T-cell (primary cell): ENCODE measurements around the gene SNRPB. TPM values are rescaled to one million over a fixed set of nuclear protein-coding genes. Genes with fewer than 3 reads are reported as not detected.

Experiments used
- ATAC-seq, 4 experiments: fragments of 200-7000 bp in 3 of 4; fragments of 150-1000 bp in 1 of 4; cut with Tn5 transposase; replicated peaks in 1 of 4; 1 replicate in 3 of 4; 2 replicates in 1 of 4; pipeline ENCODE4 v1.10.0; 2021; ENCODE audit warnings: moderate library complexity in 3 of 4, mild to moderate bottlenecking in 2 of 4, moderate number of reproducible peaks in 1 of 4
- CTCF ChIA-PET, 2 donors: fragments of 300-600 bp; sonication (Branson Sonifier 250); formaldehyde crosslinking; loops; one replicate each; lab custom pipeline; 2022; ENCODE audit warnings: antibody characterized with exemption in 2 of 2; lab: Charles Lee
- POLR2A ChIA-PET, 2 donors: fragments of 300-600 bp; sonication (Branson Sonifier 250); formaldehyde crosslinking; loops; one replicate each; lab custom pipeline; 2022; ENCODE audit warnings: antibody characterized with exemption in 2 of 2; lab: Charles Lee
- DNase-seq, 35 experiments: peaks; one replicate each; pipeline versions ENCODE4 v3.0.0 to v3.0.0-alpha.2; 2013 to 2023
- H3K27ac ChIP-seq: one replicate; pipeline ENCODE4 v1.5.1; 2013; ENCODE audit warnings: low read length
- H3K27me3 ChIP-seq, 2 experiments: replicated peaks in 1 of 2; 1 replicate in 1 of 2; 2 replicates in 1 of 2; pipeline versions ENCODE4 v1.6.1 to v1.7.0; 2013; ENCODE audit warnings: low read length in 1 of 2, mixed read lengths in 1 of 2; ENCODE audit not compliant: control insufficient read depth in 2 of 2, insufficient read depth in 2 of 2; ENCODE audit errors: extremely low read depth in 1 of 2
- H3K36me3 ChIP-seq, 2 donors: 1 replicate in 1 of 2; 2 replicates in 1 of 2; pipeline versions ENCODE4 v1.6.1 to v1.7.0; 2013; ENCODE audit warnings: low read length in 1 of 2; ENCODE audit not compliant: control insufficient read depth in 2 of 2, insufficient read depth in 1 of 2; ENCODE audit errors: extremely low read depth in 1 of 2
- H3K4me1 ChIP-seq, 2 experiments: 1 replicate in 1 of 2; 2 replicates in 1 of 2; pipeline versions ENCODE4 v1.6.1 to v1.7.0; 2013; ENCODE audit warnings: low read length in 2 of 2, mixed read lengths in 1 of 2; ENCODE audit not compliant: insufficient read depth in 2 of 2, control insufficient read depth in 1 of 2; ENCODE audit errors: extremely low read depth in 1 of 2
- H3K4me3 ChIP-seq, 2 donors: 1 replicate in 1 of 2; 2 replicates in 1 of 2; pipeline versions ENCODE4 v1.5.1 to v1.7.0; 2013; ENCODE audit warnings: mild to moderate bottlenecking in 2 of 2, low read length in 1 of 2, moderate library complexity in 1 of 2; ENCODE audit not compliant: control insufficient read depth in 1 of 2; ENCODE audit errors: extremely low read depth in 1 of 2
- H3K9me3 ChIP-seq: 2 replicates; pipeline ENCODE4 v1.7.0; 2013
- H3K27ac Mint-ChIP-seq, 2 donors: one replicate each; pipeline ENCODE4 v1.8.0; 2020 to 2021; ENCODE audit warnings: mild to moderate bottlenecking in 2 of 2, mixed read lengths in 2 of 2
- H3K27me3 Mint-ChIP-seq, 2 donors: one replicate each; pipeline ENCODE4 v1.8.0; 2021 to 2022; ENCODE audit warnings: mixed read lengths in 2 of 2
- H3K36me3 Mint-ChIP-seq: one replicate; pipeline ENCODE4 v1.8.0; 2021; ENCODE audit warnings: mixed read lengths
- H3K4me1 Mint-ChIP-seq, 3 donors: one replicate each; pipeline ENCODE4 v1.8.0; 2020 to 2022; ENCODE audit warnings: mixed read lengths in 3 of 3, mild to moderate bottlenecking in 1 of 3
- H3K4me3 Mint-ChIP-seq, 3 donors: one replicate each; pipeline ENCODE4 v1.8.0; 2020 to 2022; ENCODE audit warnings: mild to moderate bottlenecking in 3 of 3, mixed read lengths in 3 of 3, moderate library complexity in 3 of 3
- H3K9me3 Mint-ChIP-seq, 3 donors: one replicate each; pipeline ENCODE4 v1.8.0; 2020 to 2022; ENCODE audit warnings: mixed read lengths in 3 of 3
- WGBS: methylation state at CpG from one replicate; pipeline ENCODE4 v1.1.5; 2013; ENCODE audit warnings: missing lambda C conversion rate; ENCODE audit not compliant: insufficient coverage; 5-methylcytosine and 5-hydroxymethylcytosine counted together
- total RNA-seq, 35 experiments: library from RNA in 6 of 35; stranded (reverse) in 6 of 35; fragments of 120-200 nt in 1 of 35; gene quantifications; one replicate each; pipeline versions ENCODE4 v1.2.1 to v1.2.4 and lab custom pipeline; 2013 to 2026

SNRPB gene
- total RNA-seq, 5 donors from 2014 or later (not counting 1 experiment from before 2014, with no cell fraction given) = 120 to 139 (median 128) TPM

DNA sequence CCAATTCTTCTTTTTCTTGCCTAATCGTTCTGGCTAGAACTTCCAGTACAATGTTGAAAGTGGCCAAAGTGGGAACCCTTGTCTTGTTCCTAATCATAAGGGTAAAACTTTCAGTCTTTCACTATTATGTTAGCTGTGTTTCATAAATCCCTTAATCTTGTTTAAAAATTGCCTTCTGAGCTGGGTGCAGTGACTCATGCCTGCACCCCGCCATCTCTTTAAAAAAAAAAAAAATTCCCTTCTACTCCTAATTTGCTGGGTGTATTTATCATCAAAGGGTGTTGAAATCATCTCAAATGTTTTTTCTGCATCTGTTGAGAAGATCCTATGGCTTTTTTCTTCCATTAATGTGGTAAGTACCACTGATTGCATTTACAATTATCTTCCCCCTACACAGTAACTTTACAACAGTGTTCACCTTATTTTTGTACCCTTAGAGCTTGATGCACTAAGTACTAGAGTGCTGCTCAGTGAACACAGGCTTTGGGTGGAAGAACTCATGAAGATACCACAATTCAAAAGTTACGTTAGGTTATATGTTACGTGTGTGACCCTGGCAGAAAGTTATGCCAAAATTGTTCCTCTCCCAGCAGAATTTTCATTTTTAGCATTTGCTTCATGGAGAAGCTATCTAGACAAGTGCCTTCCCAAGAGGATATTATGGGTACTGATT, 9.7 kb downstream of the SNRPB start:
- Histone ChIP-seq H3K9me3 (no peaks in the 10 kb centered on the region), H3K27me3 (no peaks in the 10 kb centered on the region), H3K36me3 (peaks cover 16 to 72% of the 10 kb centered on the region in 2 donors), H3K4me3 (no peak overlapping the region), H3K4me1 (no peaks in the 10 kb centered on the region), H3K27ac (no peak overlapping the region)
- no peaks in the 10 kb centered on the region for H3K9me3 Mint-ChIP-seq
- no peak overlapping the region for H3K27ac Mint-ChIP-seq
- peaks cover 0 to 4% (median 2%) of the 10 kb centered on the region in 3 donors for H3K4me1 Mint-ChIP-seq
- no peak overlapping the region for H3K4me3 Mint-ChIP-seq
- ChIA-PET CTCF (no interaction called here), POLR2A (interaction anchor here (0.5 to 1.2 kb wide), 3 partner anchors 9 to 62 kb away, joined by 3 to 4 read pairs (median 3); partner anchors contain the start of gene SNRPB (in 1 of the 2))
- DNase-seq = no peak
- ATAC-seq = no peak
- 100% methylated on average over 1 of the region's 4 CpGs for WGBS
- H3K27me3 Mint-ChIP-seq = no peaks in the 10 kb centered on the region
- peaks cover 65% of the 10 kb centered on the region for H3K36me3 Mint-ChIP-seq

DNA sequence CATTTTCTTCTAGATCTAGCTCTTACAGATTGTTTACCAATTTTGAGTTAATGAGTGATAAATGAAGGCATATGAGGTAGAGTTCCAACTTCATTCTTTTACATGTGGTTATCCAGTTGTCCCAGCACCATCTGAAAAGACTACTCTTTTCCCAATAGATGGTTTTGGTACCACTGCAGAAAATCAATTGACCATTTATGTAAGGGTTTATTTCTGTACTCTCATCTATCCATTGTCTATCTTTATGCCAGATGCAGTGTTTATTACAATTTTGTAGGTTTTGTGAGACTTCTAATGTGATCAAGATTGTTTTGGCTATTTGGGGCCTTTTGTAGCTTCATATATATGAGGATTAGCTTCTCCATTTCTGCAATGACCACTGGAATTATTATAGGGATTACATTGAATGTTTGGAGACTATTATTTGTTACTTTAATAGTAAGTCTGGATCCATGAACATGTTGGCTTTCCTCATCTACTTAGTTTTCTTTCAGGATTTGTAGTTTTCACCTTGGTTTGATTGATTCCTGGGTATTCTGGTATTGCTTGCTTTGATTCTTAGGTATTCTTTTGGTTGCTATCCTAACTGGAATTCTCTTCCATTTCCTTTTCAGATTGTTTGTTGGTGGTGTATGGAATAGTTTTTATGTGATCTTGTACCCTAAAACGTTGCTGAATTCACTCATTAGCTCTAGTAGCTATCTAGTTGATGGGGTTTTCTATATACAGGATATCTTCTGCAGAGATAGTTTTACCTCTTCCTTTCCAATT, 10.4 kb downstream of the SNRPB start:
- Histone ChIP-seq H3K27ac (no peak overlapping the region), H3K4me1 (no peaks in the 10 kb centered on the region), H3K4me3 (no peak overlapping the region), H3K36me3 (peaks cover 14 to 65% of the 10 kb centered on the region in 2 donors), H3K9me3 (no peaks in the 10 kb centered on the region), H3K27me3 (no peaks in the 10 kb centered on the region)
- no peak overlapping the region for H3K27ac Mint-ChIP-seq
- DNase-seq (no peak), ATAC-seq (no peak)
- H3K36me3 Mint-ChIP-seq = peaks cover 58% of the 10 kb centered on the region
- H3K27me3 Mint-ChIP-seq = no peaks in the 10 kb centered on the region
- no peak overlapping the region for H3K4me3 Mint-ChIP-seq
- no peaks in the 10 kb centered on the region for H3K9me3 Mint-ChIP-seq
- CTCF ChIA-PET = no interaction called here
- WGBS = no CpG with 5 or more reads among the region's 1 CpG
- H3K4me1 Mint-ChIP-seq = peaks cover 0 to 4% (median 0%) of the 10 kb centered on the region in 3 donors
- POLR2A ChIA-PET = interaction anchor here in 1 of 2 donors (0.5 to 1.2 kb wide), 2 partner anchors 11 to 62 kb away, joined by 3 to 4 read pairs; partner anchors contain the start of gene SNRPB

DNA sequence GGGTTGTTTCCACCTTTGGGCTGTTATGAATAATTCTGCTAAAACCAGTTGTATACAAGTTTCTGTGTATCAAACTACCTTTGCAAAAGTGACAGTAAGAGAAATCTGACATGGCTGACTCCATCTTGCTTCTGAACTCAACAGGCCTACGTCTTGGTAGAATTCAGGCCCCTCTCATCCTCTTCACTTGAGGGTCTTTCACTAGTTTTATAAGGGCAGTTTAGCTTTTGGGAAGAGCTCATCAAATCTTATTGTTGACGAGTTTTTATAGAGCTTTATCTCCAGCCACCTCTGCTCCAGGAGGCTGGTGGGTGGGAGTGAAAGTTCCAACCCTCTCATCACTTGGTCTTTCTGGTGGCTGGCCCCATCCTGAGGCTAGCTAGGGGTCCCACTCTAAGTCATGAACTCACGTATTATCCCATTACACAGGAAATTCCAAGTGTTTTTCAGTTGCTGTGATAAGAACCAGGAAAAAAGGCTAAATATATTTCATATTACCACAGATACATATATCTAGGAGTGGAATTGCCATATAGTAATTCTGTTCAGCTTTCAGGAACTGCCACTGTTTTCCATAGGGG, 11.6 kb downstream of the SNRPB start:
- DNase-seq = no peak
- peaks cover 14 to 54% of the 10 kb centered on the region in 2 donors for H3K36me3 ChIP-seq
- H3K4me1 ChIP-seq = no peaks in the 10 kb centered on the region
- no peaks in the 10 kb centered on the region for H3K9me3 ChIP-seq
- ChIA-PET POLR2A (interaction anchor here in 1 of 2 donors (0.6 to 1.1 kb wide), 2 partner anchors 12 to 34 kb away, joined by 3 read pairs; partner anchors contain the start of gene SNRPB), CTCF (no interaction called here)
- Mint-ChIP-seq H3K27ac (no peak overlapping the region), H3K27me3 (no peaks in the 10 kb centered on the region), H3K4me3 (no peak overlapping the region), H3K36me3 (peaks cover 51% of the 10 kb centered on the region), H3K4me1 (peaks cover 0 to 4% (median 0%) of the 10 kb centered on the region in 3 donors), H3K9me3 (no peaks in the 10 kb centered on the region)
- H3K27ac ChIP-seq = no peak overlapping the region
- no peak overlapping the region for H3K4me3 ChIP-seq
- WGBS = no CpG with 5 or more reads among the region's 3 CpGs
- no peak for ATAC-seq
- H3K27me3 ChIP-seq = no peaks in the 10 kb centered on the region

DNA sequence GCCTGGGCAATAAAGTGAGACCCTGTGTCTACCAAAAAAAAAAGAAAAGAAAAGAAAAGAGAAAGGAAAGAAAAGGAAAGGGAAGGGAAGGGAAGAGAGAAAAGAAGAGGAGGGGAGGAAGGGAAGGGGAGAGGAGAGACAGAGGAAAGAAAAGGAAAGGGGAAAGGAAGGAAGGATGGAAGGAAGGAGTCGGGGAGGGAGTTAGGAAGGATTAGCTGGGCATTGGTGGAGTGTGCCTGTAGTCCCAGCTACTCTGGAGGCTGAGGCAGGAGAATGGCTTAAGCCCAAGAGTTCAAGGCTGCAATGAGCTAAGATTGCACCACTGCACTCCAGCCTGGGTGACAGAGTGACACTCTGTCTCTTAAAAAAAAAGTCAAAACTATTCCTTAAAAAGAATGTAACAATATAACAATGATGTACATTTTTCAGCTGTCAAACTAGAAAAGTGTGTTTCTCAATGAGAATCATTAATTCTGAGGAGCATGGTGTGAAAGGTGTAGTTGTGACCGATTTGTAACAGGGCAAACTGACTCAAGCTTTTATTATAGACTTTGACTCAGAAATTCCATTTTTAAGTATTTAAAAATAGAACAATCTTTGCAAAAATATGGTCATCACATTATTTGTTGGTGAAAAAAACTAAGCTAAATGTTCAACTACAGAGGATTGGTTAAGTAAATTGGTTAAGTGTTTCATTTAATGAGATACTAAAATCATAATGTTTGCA, 14.7 kb downstream of the SNRPB start:
- Mint-ChIP-seq H3K36me3 (peaks cover 26% of the 10 kb centered on the region), H3K27me3 (no peaks in the 10 kb centered on the region), H3K4me3 (no peak overlapping the region), H3K4me1 (peaks cover 0 to 4% (median 0%) of the 10 kb centered on the region in 3 donors), H3K9me3 (no peaks in the 10 kb centered on the region), H3K27ac (peak overlapping the region in 1 of 2 donors; percentile 33)
- no peak for DNase-seq
- Histone ChIP-seq H3K27ac (no peak overlapping the region), H3K27me3 (no peaks in the 10 kb centered on the region), H3K4me1 (no peaks in the 10 kb centered on the region), H3K9me3 (no peaks in the 10 kb centered on the region), H3K4me3 (no peak overlapping the region), H3K36me3 (peaks cover 0 to 23% of the 10 kb centered on the region in 2 donors)
- ChIA-PET CTCF (interaction anchor here in 1 of 2 donors (0.7 to 1.9 kb wide), 7 partner anchors 10 to 428 kb away, joined by 3 to 7 read pairs (median 3); partner anchors contain the start of gene SNRPB), POLR2A (no interaction called here)
- no peak for ATAC-seq
- 80% methylated on average over 1 of the region's 2 CpGs for WGBS

DNA sequence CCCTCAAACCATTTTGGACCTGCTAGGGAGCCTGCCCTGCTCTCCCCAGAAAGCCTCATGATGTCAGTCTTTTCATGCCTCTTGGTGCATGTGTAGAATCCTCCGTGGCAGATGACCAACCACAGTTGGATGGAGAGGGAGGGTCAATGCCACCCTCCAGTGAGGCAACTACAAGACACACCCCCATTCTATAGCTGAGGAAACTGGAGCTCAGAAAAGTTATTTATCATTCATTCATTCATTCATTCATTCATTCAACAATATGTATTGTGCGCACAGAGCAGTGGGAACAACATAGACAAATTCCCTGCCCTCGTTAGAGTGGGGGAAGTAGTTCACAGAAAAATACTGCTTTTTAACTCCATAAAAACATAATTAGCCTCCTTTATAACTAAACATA, 16.8 kb downstream of the SNRPB start:
- DNase-seq (no peak), ATAC-seq (no peak)
- H3K27ac Mint-ChIP-seq = no peak overlapping the region
- no peak overlapping the region for H3K4me3 ChIP-seq
- no peak overlapping the region for H3K4me3 Mint-ChIP-seq
- no peaks in the 10 kb centered on the region for H3K9me3 Mint-ChIP-seq
- H3K4me1 ChIP-seq = no peaks in the 10 kb centered on the region
- CTCF ChIA-PET = interaction anchor here in 1 of 2 donors (0.6 to 0.9 kb wide), 2 partner anchors 17 to 84 kb away, joined by 3 read pairs; no protein-coding TSS in a partner anchor
- no peak overlapping the region for H3K27ac ChIP-seq
- H3K36me3 Mint-ChIP-seq = peaks cover 6% of the 10 kb centered on the region
- H3K36me3 ChIP-seq = peaks cover 0 to 2% of the 10 kb centered on the region in 2 donors
- H3K9me3 ChIP-seq = no peaks in the 10 kb centered on the region
- peaks cover 6 to 13% (median 9%) of the 10 kb centered on the region in 3 donors for H3K4me1 Mint-ChIP-seq
- POLR2A ChIA-PET = no interaction called here
- no CpG with 5 or more reads among the region's 3 CpGs for whole genome bisulfite sequencing
- no peaks in the 10 kb centered on the region for H3K27me3 ChIP-seq
- H3K27me3 Mint-ChIP-seq = no peaks in the 10 kb centered on the region
